HL-60 (cell line): Measurements from ENCODE around the gene LRRC3.

Experiments used
- DNase-seq, 2 experiments: peaks; one replicate each; pipeline ENCODE4 v3.0.0-alpha.2; 2010 to 2020; ENCODE audit warnings: low read depth in 1 of 2, low spot score in 1 of 2
- H3K27ac ChIP-seq: fragments of 250-450 bp; sonication (Bioruptor Pico); replicated peaks from 2 replicates; pipeline ENCODE4 v1.5.1; 2020; ENCODE audit warnings: mild to moderate bottlenecking, moderate library complexity
- H3K27me3 ChIP-seq: fragments of 250-450 bp; sonication (Bioruptor Pico); 2 replicates; pipeline ENCODE4 v1.5.1; 2021; ENCODE audit warnings: mild to moderate bottlenecking, moderate library complexity; ENCODE audit not compliant: insufficient read depth, poor library complexity, severe bottlenecking
- H3K4me3 ChIP-seq: replicated peaks from 2 replicates; pipeline ENCODE4 v1.5.1; 2011; ENCODE audit warnings: mild to moderate bottlenecking, control low read depth, low read length; ENCODE audit not compliant: insufficient read depth
- GABPA ChIP-seq: IDR thresholded peaks from 2 replicates; pipeline ENCODE4 v1.6.1; 2012; ENCODE audit warnings: low read depth
- POLR2AphosphoS5 ChIP-seq: IDR thresholded peaks from 2 replicates; pipeline ENCODE4 v1.6.1; 2012; ENCODE audit warnings: low read depth
- SPI1 ChIP-seq: IDR thresholded peaks from 2 replicates; pipeline ENCODE4 v1.6.1; 2012; ENCODE audit warnings: low read depth, mild to moderate bottlenecking, borderline replicate concordance
- TF ChIP-seq, protein P1 (sequence below): IDR thresholded peaks from one replicate; pipeline ENCODE4 v1.5.1; 2011; ENCODE audit warnings: low read length, control low read depth, inconsistent platforms; ENCODE audit not compliant: insufficient read depth
- TF ChIP-seq, protein P2 (sequence below): IDR thresholded peaks from 2 replicates; pipeline ENCODE4 v1.6.1; 2012; ENCODE audit warnings: low read depth; ENCODE audit not compliant: insufficient replicate concordance

The LRRC3 gene

DNA sequence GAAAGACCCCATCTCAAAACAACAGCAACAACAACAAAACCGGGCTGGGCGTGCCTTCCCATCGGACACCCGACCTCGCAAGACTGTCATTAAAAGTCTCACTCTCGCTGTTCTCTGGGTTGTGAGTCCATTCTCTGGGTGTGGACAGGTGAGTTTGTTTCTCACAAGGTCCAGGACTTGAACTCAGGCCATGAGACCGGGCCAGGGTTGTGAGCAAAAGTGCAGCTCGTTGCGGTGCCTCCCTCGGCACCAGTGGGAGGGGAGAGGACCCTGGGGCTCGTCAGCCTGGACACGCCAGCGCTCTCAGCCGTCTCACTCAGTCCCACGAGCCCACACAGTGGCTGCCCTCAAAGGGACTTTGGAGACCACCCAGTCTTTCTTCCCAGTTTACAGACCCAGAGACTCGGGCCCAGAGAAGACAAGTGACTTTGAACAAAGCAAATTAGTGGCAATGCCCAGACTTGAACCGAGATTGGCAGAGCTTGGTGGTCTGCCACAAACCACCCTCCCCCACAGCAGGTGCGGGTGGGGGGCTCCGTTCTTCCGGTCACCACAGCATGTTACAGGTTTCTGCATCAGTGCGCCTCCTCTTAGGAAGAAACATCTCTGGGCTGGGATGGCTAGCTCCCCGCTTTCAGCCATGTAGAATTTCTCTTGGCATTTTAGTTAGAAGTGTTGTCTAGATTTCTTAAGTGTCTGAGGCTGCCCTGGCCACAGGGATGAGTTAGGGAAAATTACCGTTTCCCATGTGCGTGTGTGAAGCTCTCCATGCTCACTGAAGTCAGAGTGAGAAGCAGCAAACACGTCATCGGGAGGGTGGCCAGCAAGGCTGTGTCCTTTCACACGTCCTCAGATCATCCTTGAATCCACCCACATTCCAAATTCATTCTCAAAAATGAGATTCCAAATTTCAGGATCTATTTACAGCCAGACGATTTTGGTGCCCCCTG is 28.3 kb downstream of the LRRC3 start:
- Histone ChIP-seq H3K4me3 (no peak overlapping the region), H3K27ac (no peak overlapping the region), H3K27me3 (no peaks in the 10 kb centered on the region)
- TF ChIP-seq, protein P1, sequence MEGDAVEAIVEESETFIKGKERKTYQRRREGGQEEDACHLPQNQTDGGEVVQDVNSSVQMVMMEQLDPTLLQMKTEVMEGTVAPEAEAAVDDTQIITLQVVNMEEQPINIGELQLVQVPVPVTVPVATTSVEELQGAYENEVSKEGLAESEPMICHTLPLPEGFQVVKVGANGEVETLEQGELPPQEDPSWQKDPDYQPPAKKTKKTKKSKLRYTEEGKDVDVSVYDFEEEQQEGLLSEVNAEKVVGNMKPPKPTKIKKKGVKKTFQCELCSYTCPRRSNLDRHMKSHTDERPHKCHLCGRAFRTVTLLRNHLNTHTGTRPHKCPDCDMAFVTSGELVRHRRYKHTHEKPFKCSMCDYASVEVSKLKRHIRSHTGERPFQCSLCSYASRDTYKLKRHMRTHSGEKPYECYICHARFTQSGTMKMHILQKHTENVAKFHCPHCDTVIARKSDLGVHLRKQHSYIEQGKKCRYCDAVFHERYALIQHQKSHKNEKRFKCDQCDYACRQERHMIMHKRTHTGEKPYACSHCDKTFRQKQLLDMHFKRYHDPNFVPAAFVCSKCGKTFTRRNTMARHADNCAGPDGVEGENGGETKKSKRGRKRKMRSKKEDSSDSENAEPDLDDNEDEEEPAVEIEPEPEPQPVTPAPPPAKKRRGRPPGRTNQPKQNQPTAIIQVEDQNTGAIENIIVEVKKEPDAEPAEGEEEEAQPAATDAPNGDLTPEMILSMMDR, result no peak
- TF ChIP-seq POLR2AphosphoS5 (no peak), SPI1 (no peak), GABPA (no peak)
- TF ChIP-seq, protein P2, sequence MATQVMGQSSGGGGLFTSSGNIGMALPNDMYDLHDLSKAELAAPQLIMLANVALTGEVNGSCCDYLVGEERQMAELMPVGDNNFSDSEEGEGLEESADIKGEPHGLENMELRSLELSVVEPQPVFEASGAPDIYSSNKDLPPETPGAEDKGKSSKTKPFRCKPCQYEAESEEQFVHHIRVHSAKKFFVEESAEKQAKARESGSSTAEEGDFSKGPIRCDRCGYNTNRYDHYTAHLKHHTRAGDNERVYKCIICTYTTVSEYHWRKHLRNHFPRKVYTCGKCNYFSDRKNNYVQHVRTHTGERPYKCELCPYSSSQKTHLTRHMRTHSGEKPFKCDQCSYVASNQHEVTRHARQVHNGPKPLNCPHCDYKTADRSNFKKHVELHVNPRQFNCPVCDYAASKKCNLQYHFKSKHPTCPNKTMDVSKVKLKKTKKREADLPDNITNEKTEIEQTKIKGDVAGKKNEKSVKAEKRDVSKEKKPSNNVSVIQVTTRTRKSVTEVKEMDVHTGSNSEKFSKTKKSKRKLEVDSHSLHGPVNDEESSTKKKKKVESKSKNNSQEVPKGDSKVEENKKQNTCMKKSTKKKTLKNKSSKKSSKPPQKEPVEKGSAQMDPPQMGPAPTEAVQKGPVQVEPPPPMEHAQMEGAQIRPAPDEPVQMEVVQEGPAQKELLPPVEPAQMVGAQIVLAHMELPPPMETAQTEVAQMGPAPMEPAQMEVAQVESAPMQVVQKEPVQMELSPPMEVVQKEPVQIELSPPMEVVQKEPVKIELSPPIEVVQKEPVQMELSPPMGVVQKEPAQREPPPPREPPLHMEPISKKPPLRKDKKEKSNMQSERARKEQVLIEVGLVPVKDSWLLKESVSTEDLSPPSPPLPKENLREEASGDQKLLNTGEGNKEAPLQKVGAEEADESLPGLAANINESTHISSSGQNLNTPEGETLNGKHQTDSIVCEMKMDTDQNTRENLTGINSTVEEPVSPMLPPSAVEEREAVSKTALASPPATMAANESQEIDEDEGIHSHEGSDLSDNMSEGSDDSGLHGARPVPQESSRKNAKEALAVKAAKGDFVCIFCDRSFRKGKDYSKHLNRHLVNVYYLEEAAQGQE, result no peak
- no peak for DNase-seq

DNA sequence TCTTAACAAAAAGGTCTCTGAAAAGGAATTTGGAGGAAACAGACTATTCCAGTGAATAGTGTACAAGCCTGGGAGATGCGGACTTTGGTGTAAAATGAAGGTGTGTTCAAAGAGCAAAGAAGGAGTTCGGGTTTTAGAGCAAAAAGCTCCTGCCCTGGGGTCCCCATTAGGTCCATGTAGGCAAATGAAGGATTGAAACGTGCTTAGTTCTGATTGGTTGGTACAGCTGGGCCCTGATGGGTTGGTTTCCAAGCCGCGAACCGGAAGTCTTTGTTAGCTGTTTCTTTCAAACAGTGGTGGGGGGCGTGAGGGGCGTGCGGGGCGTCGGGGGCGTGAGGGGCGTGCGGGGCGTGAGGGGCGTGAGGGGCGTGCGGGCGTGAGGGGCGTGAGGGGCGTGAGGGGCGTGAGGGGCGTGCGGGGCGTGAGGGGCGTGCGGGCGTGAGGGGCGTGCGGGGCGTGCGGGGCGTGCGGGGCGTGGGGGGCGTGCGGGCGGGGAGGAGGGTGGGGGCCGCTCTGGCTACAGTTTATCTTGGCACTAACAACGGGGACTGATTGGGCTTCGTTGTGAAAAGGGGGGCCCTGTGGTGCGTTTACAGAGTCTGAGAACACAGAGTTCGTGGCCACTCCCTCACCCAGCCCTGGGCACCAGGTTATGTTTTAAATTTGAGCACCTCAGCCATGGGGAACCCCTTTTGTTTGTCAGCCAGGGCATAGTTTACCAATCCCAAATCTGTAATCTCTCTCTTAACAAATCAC is 29.4 kb downstream of the LRRC3 start:
- H3K4me3 ChIP-seq, result no peak overlapping the region
- H3K27me3 ChIP-seq, result no peaks in the 10 kb centered on the region
- no peak overlapping the region for H3K27ac ChIP-seq
- no peak for DNase-seq
- TF ChIP-seq, protein P2, result no peak
- TF ChIP-seq GABPA (no peak), POLR2AphosphoS5 (no peak)

DNA sequence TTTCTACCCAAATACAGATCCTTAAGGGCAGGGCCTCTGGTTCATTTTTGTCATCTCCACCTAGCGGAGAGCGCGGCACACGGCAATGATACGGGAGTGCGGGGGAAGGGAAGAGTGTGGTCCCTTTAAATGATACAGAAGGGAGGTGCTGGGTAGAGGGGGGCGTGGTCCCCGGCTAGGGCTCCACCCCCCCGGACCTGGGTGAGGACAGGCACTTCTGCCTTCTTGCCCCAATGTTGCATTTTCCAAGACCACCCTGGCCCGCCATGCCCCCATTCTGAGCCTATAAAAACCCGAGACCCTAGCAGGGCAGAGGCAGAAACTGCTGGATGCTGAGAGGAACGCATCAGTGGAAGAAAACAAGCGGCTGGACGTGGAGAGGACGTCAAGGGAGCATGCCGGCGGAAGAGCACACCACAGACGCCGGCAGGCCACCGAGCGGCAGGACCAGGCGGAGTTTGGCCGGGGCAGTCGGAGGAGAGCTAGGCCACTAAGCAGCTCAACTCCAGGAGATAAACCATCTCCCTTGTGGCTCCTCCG is 30.0 kb downstream of the LRRC3 start:
- no peaks in the 10 kb centered on the region for H3K27me3 ChIP-seq
- no peak overlapping the region for H3K27ac ChIP-seq
- H3K4me3 ChIP-seq, result no peak overlapping the region
- no peak for DNase-seq
- TF ChIP-seq, protein P2, result no peak
- TF ChIP-seq, protein P1, result no peak
- TF ChIP-seq SPI1 (no peak), POLR2AphosphoS5 (no peak), GABPA (no peak)
